Measurements from ENCODE around the gene NCKAP5.

NCKAP5 gene

GRCh38 chr2:133167990-133168389, 400.3 kb downstream of the NCKAP5 start:
- TF ChIP-seq, protein P1, sequence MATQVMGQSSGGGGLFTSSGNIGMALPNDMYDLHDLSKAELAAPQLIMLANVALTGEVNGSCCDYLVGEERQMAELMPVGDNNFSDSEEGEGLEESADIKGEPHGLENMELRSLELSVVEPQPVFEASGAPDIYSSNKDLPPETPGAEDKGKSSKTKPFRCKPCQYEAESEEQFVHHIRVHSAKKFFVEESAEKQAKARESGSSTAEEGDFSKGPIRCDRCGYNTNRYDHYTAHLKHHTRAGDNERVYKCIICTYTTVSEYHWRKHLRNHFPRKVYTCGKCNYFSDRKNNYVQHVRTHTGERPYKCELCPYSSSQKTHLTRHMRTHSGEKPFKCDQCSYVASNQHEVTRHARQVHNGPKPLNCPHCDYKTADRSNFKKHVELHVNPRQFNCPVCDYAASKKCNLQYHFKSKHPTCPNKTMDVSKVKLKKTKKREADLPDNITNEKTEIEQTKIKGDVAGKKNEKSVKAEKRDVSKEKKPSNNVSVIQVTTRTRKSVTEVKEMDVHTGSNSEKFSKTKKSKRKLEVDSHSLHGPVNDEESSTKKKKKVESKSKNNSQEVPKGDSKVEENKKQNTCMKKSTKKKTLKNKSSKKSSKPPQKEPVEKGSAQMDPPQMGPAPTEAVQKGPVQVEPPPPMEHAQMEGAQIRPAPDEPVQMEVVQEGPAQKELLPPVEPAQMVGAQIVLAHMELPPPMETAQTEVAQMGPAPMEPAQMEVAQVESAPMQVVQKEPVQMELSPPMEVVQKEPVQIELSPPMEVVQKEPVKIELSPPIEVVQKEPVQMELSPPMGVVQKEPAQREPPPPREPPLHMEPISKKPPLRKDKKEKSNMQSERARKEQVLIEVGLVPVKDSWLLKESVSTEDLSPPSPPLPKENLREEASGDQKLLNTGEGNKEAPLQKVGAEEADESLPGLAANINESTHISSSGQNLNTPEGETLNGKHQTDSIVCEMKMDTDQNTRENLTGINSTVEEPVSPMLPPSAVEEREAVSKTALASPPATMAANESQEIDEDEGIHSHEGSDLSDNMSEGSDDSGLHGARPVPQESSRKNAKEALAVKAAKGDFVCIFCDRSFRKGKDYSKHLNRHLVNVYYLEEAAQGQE (IDR thresholded peaks at IDR 0.05; ENCODE audit: insufficient read depth in 1 of 2, low read depth in 2 of 2, low read length in 2 of 2), result no peak
- no peak for TF ChIP-seq FOXP2 (optimal IDR thresholded peaks at IDR 0.05; ENCODE audit: borderline replicate concordance, extremely low read depth, extremely low read length, insufficient read depth)
- no peak for TF ChIP-seq TAF1 (IDR thresholded peaks at IDR 0.05; ENCODE audit: borderline replicate concordance, insufficient read depth, low read length)
- TF ChIP-seq POLR2AphosphoS5 (IDR thresholded peaks at IDR 0.05; ENCODE audit: low read depth, low read length), result no peak

- TF ChIP-seq TAF1 (IDR thresholded peaks at IDR 0.05; ENCODE audit: borderline replicate concordance, insufficient read depth, low read length) (no peak), FOXP2 (optimal IDR thresholded peaks at IDR 0.05; ENCODE audit: borderline replicate concordance, extremely low read depth, extremely low read length, insufficient read depth) (no peak), POLR2AphosphoS5 (IDR thresholded peaks at IDR 0.05; ENCODE audit: low read depth, low read length) (no peak), SIN3A (IDR thresholded peaks at IDR 0.05; ENCODE audit: borderline replicate concordance, insufficient read depth, low read length) (no peak)
- TF ChIP-seq, protein P1 (IDR thresholded peaks at IDR 0.05; ENCODE audit: insufficient read depth in 1 of 2, low read depth in 2 of 2, low read length in 2 of 2), result no peak
Observed at GRCh38 chr2:133167223-133167622, 401.0 kb downstream of the NCKAP5 start.

DNA sequence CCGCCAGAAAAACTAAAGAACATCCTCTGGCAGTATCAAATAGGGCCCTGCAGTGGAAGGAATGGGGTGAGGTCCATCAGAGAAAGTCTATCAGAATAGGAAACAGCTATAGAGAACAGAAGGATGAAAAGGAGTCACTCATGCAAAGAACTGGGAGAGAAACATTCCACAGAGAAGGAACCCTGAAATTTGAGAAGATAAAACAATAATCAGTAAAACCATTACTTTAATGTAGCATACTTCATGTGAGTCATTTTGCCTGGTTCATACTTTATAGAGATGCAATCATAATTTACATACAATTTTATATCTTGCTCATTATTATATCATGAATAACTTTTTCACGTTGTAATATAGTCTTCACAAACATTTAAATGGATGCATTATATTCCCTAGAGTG, 402.2 kb downstream of the NCKAP5 start:
- no peak for TF ChIP-seq SIN3A (IDR thresholded peaks at IDR 0.05; ENCODE audit: borderline replicate concordance, insufficient read depth, low read length)

DNA sequence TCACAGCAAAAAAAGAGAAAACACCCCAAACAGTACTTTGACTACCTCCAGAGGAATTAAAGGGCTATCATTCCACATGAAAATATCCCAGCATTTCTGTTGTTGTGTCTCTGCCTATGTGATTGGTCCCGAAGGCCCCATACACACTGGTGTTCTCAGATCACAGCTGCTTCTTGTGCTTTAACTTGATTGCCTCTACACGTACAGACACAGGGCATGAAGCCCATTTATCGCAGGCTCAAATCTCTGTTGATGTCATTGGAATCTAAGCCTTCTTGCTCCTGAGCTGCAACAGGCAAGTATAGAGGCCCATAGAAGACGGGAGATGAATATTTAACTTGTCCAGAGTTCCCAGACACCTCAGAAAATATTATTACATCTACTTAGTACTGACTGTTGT, 405.2 kb downstream of the NCKAP5 start:
- TF ChIP-seq SIN3A (IDR thresholded peaks at IDR 0.05; ENCODE audit: borderline replicate concordance, insufficient read depth, low read length) (no peak), POLR2AphosphoS5 (IDR thresholded peaks at IDR 0.05; ENCODE audit: low read depth, low read length) (no peak), FOXP2 (optimal IDR thresholded peaks at IDR 0.05; ENCODE audit: borderline replicate concordance, extremely low read depth, extremely low read length, insufficient read depth) (no peak), TAF1 (IDR thresholded peaks at IDR 0.05; ENCODE audit: borderline replicate concordance, insufficient read depth, low read length) (no peak)
- TF ChIP-seq, protein P1 (IDR thresholded peaks at IDR 0.05; ENCODE audit: insufficient read depth in 1 of 2, low read depth in 2 of 2, low read length in 2 of 2), result no peak

- TF ChIP-seq POLR2AphosphoS5 (IDR thresholded peaks at IDR 0.05; ENCODE audit: low read depth, low read length) (no peak), TAF1 (IDR thresholded peaks at IDR 0.05; ENCODE audit: borderline replicate concordance, insufficient read depth, low read length) (no peak)
Observed at GRCh38 chr2:133158442-133158841, 409.8 kb downstream of the NCKAP5 start.

GRCh38 chr2:133158024-133158423, 410.2 kb downstream of the NCKAP5 start:
- TF ChIP-seq TAF1 (IDR thresholded peaks at IDR 0.05; ENCODE audit: borderline replicate concordance, insufficient read depth, low read length) (no peak), POLR2AphosphoS5 (IDR thresholded peaks at IDR 0.05; ENCODE audit: low read depth, low read length) (no peak), SIN3A (IDR thresholded peaks at IDR 0.05; ENCODE audit: borderline replicate concordance, insufficient read depth, low read length) (no peak), FOXP2 (optimal IDR thresholded peaks at IDR 0.05; ENCODE audit: borderline replicate concordance, extremely low read depth, extremely low read length, insufficient read depth) (no peak)
- TF ChIP-seq, protein P1 (IDR thresholded peaks at IDR 0.05; ENCODE audit: insufficient read depth in 1 of 2, low read depth in 2 of 2, low read length in 2 of 2), result no peak

All from PFSK-1 (cell line).